Measurements from ENCODE around the gene PITPNB.

DNA sequence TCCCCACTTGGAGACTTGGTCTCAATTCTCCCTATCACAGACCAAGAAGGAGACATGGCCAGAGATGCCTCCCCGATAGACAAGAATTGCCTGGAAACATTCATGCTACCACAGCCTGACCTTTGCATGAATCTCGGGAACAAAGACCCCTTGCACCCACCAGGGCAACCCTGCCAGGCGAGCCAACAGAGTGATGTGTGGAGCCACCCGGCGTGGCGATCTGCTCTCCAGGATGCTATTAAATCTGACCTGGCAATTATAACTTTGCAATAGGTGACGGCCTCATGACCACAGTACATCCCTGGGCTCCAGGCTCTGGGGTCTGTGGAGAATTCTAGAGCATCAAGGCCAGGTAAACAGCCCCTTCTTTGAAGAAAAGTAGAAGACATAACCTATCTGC lies 86.5 kb downstream of the PITPNB start:
- TF ChIP-seq, protein P1, sequence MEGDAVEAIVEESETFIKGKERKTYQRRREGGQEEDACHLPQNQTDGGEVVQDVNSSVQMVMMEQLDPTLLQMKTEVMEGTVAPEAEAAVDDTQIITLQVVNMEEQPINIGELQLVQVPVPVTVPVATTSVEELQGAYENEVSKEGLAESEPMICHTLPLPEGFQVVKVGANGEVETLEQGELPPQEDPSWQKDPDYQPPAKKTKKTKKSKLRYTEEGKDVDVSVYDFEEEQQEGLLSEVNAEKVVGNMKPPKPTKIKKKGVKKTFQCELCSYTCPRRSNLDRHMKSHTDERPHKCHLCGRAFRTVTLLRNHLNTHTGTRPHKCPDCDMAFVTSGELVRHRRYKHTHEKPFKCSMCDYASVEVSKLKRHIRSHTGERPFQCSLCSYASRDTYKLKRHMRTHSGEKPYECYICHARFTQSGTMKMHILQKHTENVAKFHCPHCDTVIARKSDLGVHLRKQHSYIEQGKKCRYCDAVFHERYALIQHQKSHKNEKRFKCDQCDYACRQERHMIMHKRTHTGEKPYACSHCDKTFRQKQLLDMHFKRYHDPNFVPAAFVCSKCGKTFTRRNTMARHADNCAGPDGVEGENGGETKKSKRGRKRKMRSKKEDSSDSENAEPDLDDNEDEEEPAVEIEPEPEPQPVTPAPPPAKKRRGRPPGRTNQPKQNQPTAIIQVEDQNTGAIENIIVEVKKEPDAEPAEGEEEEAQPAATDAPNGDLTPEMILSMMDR (IDR thresholded peaks at IDR 0.05; ENCODE audit: low read depth, low read length, poor library complexity, severe bottlenecking): no peak
- TF ChIP-seq EZH2phosphoT487 (IDR thresholded peaks at IDR 0.05; ENCODE audit: borderline replicate concordance, low read length): no peak
